Progenitor cell of endocrine pancreas (in vitro differentiated cells): ENCODE data around the gene LSS. TPM values are rescaled to one million over a fixed set of nuclear protein-coding genes. Genes with fewer than 3 reads are reported as not detected.

Source experiments
- DNase-seq: peaks from one replicate; pipeline ENCODE4 v3.0.0; 2021; ENCODE audit warnings: low spot score; ENCODE audit not compliant: unreplicated experiment
- H3K27ac Mint-ChIP-seq: 2 replicates; pipeline ENCODE4 v1.8.0; 2021; ENCODE audit warnings: mild to moderate bottlenecking, moderate library complexity, mixed read lengths
- H3K27me3 Mint-ChIP-seq: 2 replicates; pipeline ENCODE4 v1.8.0; 2021; ENCODE audit warnings: mixed read lengths
- H3K36me3 Mint-ChIP-seq: 2 replicates; pipeline ENCODE4 v1.8.0; 2022; ENCODE audit warnings: mixed read lengths; ENCODE audit not compliant: insufficient read depth
- H3K4me1 Mint-ChIP-seq: 2 replicates; pipeline ENCODE4 v1.8.0; 2021; ENCODE audit warnings: low read depth, mixed read lengths
- H3K4me3 Mint-ChIP-seq: 2 replicates; pipeline ENCODE4 v1.8.0; 2021; ENCODE audit warnings: low read depth, mild to moderate bottlenecking, moderate library complexity, mixed read lengths
- H3K9me3 Mint-ChIP-seq: 2 replicates; pipeline ENCODE4 v1.8.0; 2021; ENCODE audit warnings: low read depth, mixed read lengths
- total RNA-seq: library from RNA; stranded (reverse); gene quantifications from 2 replicates; pipeline ENCODE4 v1.2.1, GENCODE V29; 2021
- TF ChIP-seq, protein P1 (sequence below): fragments of 200-600 bp; sonication (generic); IDR thresholded peaks from one replicate; pipeline ENCODE4 v1.5.0; 2021; ENCODE audit warnings: antibody characterized with exemption, mild to moderate bottlenecking; ENCODE audit not compliant: unreplicated experiment

LSS gene
- total RNA-seq, 1 donor from 2014 or later = 145 TPM

DNA sequence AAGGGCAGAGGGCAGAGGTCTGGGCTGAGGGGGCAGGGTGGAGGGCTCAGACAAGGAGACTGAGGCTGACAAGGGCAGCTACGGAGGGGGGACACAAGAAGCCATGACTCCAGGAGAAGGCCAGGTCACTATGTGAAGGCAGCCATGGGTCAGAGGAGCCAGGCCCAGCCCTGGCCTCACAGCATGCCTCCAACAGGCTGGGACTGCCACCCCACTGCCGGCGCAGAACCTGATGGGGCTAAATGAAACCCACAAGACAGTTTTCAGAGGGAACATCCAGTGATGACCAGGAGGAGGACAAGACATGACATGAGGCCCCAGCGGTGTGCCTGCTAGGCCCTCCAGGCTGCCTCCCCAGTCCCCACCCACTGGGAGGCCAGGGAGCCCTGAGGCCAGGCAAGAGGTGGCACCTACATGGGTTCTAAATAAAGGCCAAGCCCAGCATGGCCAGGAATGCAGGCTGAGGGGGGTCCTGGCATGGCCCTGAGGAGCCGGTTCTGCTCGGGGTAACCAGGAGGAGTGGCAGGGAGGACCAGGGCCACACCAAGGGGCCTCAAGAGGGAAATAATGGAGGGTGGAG is 27.3 kb upstream of the LSS start:
- DNase-seq = no peak
- Mint-ChIP-seq H3K4me3 (no peak overlapping the region), H3K9me3 (no peaks in the 10 kb centered on the region), H3K27ac (no peak overlapping the region), H3K27me3 (no peaks in the 10 kb centered on the region), H3K4me1 (no peaks in the 10 kb centered on the region), H3K36me3 (peaks cover 31% of the 10 kb centered on the region)
- TF ChIP-seq, protein P1, sequence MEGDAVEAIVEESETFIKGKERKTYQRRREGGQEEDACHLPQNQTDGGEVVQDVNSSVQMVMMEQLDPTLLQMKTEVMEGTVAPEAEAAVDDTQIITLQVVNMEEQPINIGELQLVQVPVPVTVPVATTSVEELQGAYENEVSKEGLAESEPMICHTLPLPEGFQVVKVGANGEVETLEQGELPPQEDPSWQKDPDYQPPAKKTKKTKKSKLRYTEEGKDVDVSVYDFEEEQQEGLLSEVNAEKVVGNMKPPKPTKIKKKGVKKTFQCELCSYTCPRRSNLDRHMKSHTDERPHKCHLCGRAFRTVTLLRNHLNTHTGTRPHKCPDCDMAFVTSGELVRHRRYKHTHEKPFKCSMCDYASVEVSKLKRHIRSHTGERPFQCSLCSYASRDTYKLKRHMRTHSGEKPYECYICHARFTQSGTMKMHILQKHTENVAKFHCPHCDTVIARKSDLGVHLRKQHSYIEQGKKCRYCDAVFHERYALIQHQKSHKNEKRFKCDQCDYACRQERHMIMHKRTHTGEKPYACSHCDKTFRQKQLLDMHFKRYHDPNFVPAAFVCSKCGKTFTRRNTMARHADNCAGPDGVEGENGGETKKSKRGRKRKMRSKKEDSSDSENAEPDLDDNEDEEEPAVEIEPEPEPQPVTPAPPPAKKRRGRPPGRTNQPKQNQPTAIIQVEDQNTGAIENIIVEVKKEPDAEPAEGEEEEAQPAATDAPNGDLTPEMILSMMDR = no peak

DNA sequence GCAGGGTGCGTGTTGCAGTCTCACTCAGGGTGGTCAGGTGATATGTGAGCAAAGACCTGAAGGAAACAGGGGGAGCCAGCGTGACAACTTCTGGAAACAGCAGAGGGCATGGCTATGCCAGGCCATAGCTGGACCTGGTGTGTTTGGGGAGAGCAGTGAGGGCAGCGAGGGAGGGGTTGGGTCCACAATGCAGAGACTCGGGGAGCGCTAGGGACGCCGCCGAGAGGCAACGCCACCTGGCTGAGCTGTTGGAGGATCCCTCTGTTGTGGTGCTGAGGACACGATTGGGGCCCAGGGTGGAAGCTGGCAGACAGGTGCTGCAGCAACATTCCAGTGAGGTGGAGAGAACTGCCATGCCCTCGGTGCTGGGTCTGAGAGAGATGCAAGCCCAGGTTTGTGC is 26.6 kb upstream of the LSS start:
- no peaks in the 10 kb centered on the region for H3K4me1 Mint-ChIP-seq
- TF ChIP-seq, protein P1 = no peak
- H3K27me3 Mint-ChIP-seq = no peaks in the 10 kb centered on the region
- no peak overlapping the region for H3K4me3 Mint-ChIP-seq
- no peak for DNase-seq
- peak overlapping the region; percentile 85 for H3K27ac Mint-ChIP-seq
- no peaks in the 10 kb centered on the region for H3K9me3 Mint-ChIP-seq
- H3K36me3 Mint-ChIP-seq = peaks cover 30% of the 10 kb centered on the region

DNA sequence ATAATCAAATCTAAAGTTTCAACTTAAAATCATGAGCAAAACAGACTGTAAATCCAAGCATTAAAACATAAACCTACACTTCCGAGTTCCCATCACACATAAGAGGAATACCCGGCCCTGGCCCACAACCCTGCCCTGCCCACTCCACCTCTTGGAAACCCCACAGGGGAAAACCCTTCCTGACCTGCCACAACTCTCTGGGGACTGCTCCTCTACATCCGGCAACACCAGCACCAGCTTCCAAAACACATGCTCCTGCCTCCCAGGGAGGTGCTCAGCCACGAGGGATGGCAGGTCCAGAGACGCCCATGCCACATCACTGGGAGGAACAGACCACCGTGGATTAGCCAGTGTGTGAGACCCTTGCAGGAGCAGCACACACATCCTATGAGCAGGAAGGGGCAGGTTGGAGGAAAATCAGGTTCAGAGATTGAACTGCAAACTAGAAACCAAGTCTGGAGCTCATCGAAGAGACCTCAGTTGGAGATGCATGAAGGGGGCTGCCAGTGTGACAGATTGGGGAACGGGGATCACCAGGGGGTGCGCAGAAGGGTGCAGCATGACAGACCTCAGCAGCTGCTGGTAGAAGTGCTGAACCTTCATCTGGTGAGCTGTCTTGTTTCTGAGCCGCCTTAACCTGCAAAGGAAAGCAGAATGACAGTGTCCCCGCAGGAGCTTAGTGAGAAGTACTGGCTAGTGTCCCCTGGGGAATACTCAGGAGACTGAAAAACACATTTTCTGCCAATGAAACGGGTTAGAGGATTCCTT is 25.8 kb upstream of the LSS start:
- Mint-ChIP-seq H3K36me3 (peaks cover 31% of the 10 kb centered on the region), H3K27me3 (no peaks in the 10 kb centered on the region), H3K9me3 (no peaks in the 10 kb centered on the region), H3K4me1 (no peaks in the 10 kb centered on the region), H3K4me3 (no peak overlapping the region), H3K27ac (no peak overlapping the region)
- TF ChIP-seq, protein P1 = no peak
- no peak for DNase-seq

DNA sequence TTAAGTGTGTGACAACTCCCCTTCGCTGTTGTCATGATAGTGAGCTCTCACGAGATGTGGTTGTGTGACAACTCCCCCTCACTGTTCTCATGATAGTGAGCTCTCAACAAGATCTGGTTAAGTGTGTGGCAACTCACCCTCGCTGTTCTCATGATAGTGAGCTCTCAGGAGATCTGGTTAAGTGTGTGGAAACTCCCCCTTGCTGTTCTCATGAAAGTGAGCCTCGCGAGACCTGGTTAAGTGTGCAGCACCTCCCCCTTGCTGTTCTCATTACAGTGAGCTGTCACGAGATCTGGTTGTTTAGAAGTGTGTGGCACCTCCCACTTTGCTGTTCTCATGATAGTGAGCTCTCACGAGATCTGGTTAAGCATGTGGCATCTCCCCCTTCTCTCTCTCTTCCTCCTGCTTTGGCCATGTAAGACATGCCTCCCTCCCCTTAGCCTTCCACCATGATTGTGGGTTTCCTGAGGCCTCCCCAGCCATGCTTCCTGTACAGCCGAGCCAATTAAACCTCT is 25.1 kb upstream of the LSS start:
- TF ChIP-seq, protein P1 = no peak
- no peak for DNase-seq
- Mint-ChIP-seq H3K27ac (no peak overlapping the region), H3K36me3 (peaks cover 33% of the 10 kb centered on the region), H3K9me3 (no peaks in the 10 kb centered on the region), H3K4me3 (no peak overlapping the region), H3K27me3 (no peaks in the 10 kb centered on the region), H3K4me1 (no peaks in the 10 kb centered on the region)

DNA sequence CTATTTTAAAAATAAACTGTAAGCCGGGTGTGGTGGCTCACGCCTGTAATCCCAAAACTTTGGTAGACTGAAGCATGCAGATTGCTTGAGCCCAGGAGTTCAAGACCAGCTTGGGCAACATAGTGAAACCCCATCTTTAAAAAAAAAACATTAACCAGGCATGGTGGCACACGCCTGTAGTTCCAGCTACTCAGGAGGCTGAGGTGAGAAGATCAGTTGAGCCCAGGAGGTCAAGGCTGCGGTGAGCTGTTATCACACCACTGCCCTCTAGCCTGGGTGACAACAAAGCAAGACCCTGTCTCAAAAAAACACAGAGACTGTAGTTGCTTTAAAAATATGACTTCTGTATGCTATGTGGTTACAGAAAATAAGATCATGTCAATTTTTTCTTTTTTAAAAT is 24.3 kb upstream of the LSS start:
- no peak overlapping the region for H3K27ac Mint-ChIP-seq
- TF ChIP-seq, protein P1 = no peak
- peaks cover 33% of the 10 kb centered on the region for H3K36me3 Mint-ChIP-seq
- no peaks in the 10 kb centered on the region for H3K9me3 Mint-ChIP-seq
- no peak for DNase-seq
- no peaks in the 10 kb centered on the region for H3K27me3 Mint-ChIP-seq
- H3K4me1 Mint-ChIP-seq = no peaks in the 10 kb centered on the region
- no peak overlapping the region for H3K4me3 Mint-ChIP-seq
